Kidney (tissue), 14 donors: ENCODE measurements around the gene EIF5. TPM values are rescaled to one million over a fixed set of nuclear protein-coding genes. Genes with fewer than 3 reads are reported as not detected.

Experiments
- DNase-seq, 5 donors: peaks; one replicate each; pipeline ENCODE4 v3.0.0-alpha.2; 2013 to 2020
- FAIRE-seq: peaks from 2 replicates; lab custom pipeline; 2012; peaks lifted over from hg19 to GRCh38; lab: Jason Lieb, UNC
- H3K27ac ChIP-seq, 2 donors: one replicate each; pipeline ENCODE4 v1.7.0; 2013; ENCODE audit warnings: low read depth in 2 of 2, low read length in 2 of 2, inconsistent platforms in 1 of 2
- H3K27me3 ChIP-seq: one replicate; pipeline ENCODE4 v1.7.1; 2013; ENCODE audit warnings: low read length, inconsistent platforms; ENCODE audit not compliant: control insufficient read depth, insufficient read depth
- H3K36me3 ChIP-seq, 3 donors: one replicate each; pipeline versions ENCODE4 v1.7.0 to v1.7.1; 2013; ENCODE audit warnings: low read length in 3 of 3, control low read depth in 1 of 3, inconsistent platforms in 1 of 3; ENCODE audit not compliant: insufficient read depth in 3 of 3, control insufficient read depth in 2 of 3
- H3K4me1 ChIP-seq, 3 donors: one replicate each; pipeline versions ENCODE4 v1.7.0 to v1.7.1; 2013; ENCODE audit warnings: low read length in 3 of 3, inconsistent platforms in 1 of 3, low read depth in 1 of 3; ENCODE audit not compliant: control insufficient read depth in 2 of 3, insufficient read depth in 2 of 3
- H3K4me3 ChIP-seq, 3 donors: one replicate each; pipeline versions ENCODE4 v1.7.0 to v1.8.1; 2013; ENCODE audit warnings: low read length in 3 of 3, control low read depth in 1 of 3, inconsistent platforms in 1 of 3
- H3K9ac ChIP-seq, 3 donors: one replicate each; pipeline versions ENCODE4 v1.7.0 to v1.7.1; 2013; ENCODE audit warnings: low read length in 3 of 3, control low read depth in 1 of 3, inconsistent platforms in 1 of 3
- H3K9me3 ChIP-seq, 3 donors: one replicate each; pipeline versions ENCODE4 v1.7.0 to v1.7.1; 2013; ENCODE audit warnings: low read length in 3 of 3, control low read depth in 1 of 3, inconsistent platforms in 1 of 3; ENCODE audit not compliant: control insufficient read depth in 2 of 3, insufficient read depth in 1 of 3
- CTCF ChIP-seq: IDR thresholded peaks from 3 replicates; pipeline ENCODE4 v1.5.1; 2012; ENCODE audit warnings: mild to moderate bottlenecking, moderate library complexity, borderline replicate concordance; ENCODE audit not compliant: insufficient read depth; ENCODE audit errors: extremely low read depth
- intact Hi-C: fragments of 100-400 bp; cut with DNase I; formaldehyde crosslinking; loops from one replicate; pipeline ENCODE4 v1.11.1; 2022
- polyA plus RNA-seq: library from polyadenylated mRNA; stranded (reverse); fragments of 350-450 nt; fragmentation: Illumina TruSeq; extraction: RNeasy Lipid Tissue Mini Kit (QIAGEN cat#74804); gene quantifications from one replicate; pipeline ENCODE4 v1.2.3, GENCODE V29; 2014; ENCODE audit warnings: low read depth, low replicate concordance; ENCODE audit not compliant: insufficient read depth
- total RNA-seq: library from RNA; stranded (reverse); fragmentation: NEBNext Ultra II Directional; extraction: Animal tissue kit (Norgen Biotek cat#: 25700); gene quantifications from one replicate; pipeline ENCODE4 v1.2.1, GENCODE V29; 2021
- donor health status: control.
- donor health status: control.
- donor health status: control.
- donor health status: control.
- donor health status: control.
- donor health status: DM: yes; HTN: yes; CAD: no.
- donor health status: Normal renal cell carcinoma (clear cell type).

The EIF5 gene
- total and polyA plus RNA-seq, 2 donors from 2014 or later = 91.2 to 229 TPM

GRCh38 chr14:103312006-103312635 is 21.9 kb upstream of the EIF5 start:
- FAIRE-seq = no peak
- TF ChIP-seq CTCF = no peak

GRCh38 chr14:103313704-103314103 is 20.3 kb upstream of the EIF5 start:
- H3K9me3 ChIP-seq = no peaks in the 10 kb centered on the region
- no peaks in the 10 kb centered on the region for H3K4me1 ChIP-seq
- no peak overlapping the region for H3K4me3 ChIP-seq
- FAIRE-seq (no peak), DNase-seq (peak in 1 of 5 donors; percentile 26)
- H3K27ac ChIP-seq = no peak overlapping the region
- H3K36me3 ChIP-seq = no peaks in the 10 kb centered on the region
- intact Hi-C loops = no loop called here
- no peaks in the 10 kb centered on the region for H3K27me3 ChIP-seq
- no peak for TF ChIP-seq CTCF
- no peak overlapping the region for H3K9ac ChIP-seq

More at GRCh38 chr14:103312006-103312635, 21.9 kb upstream of the EIF5 start:
- Histone ChIP-seq H3K27me3 (no peaks in the 10 kb centered on the region), H3K27ac (no peak overlapping the region), H3K9ac (no peak overlapping the region), H3K9me3 (no peaks in the 10 kb centered on the region), H3K36me3 (no peaks in the 10 kb centered on the region), H3K4me1 (no peaks in the 10 kb centered on the region), H3K4me3 (no peak overlapping the region)
- intact Hi-C loops = no loop called here
- DNase-seq = no peak

GRCh38 chr14:103314496-103315277 is 19.4 kb upstream of the EIF5 start:
- intact Hi-C loops = no loop called here

More at GRCh38 chr14:103314496-103315277, 19.4 kb upstream of the EIF5 start:
- Histone ChIP-seq H3K4me1 (no peaks in the 10 kb centered on the region), H3K27me3 (no peaks in the 10 kb centered on the region), H3K9ac (no peak overlapping the region), H3K9me3 (no peaks in the 10 kb centered on the region), H3K36me3 (no peaks in the 10 kb centered on the region), H3K27ac (no peak overlapping the region), H3K4me3 (no peak overlapping the region)
- FAIRE-seq = no peak
- no peak for TF ChIP-seq CTCF
- DNase-seq = peak in 1 of 5 donors; percentile 12
